ENCODE data around the gene CDC42BPA. TPM values are rescaled to one million over a fixed set of nuclear protein-coding genes. Genes with fewer than 3 reads are reported as not detected.

Gene CDC42BPA
- total RNA-seq, 1 donor from 2014 or later: 61.6 TPM

GRCh38 chr1:226979517-226980121 lies 338.7 kb downstream of the CDC42BPA start:
- Mint-ChIP-seq H3K9me3 (ENCODE audit: low read depth) (no peaks in the 10 kb centered on the region), H3K36me3 (ENCODE audit: low read depth) (no peaks in the 10 kb centered on the region), H3K4me1 (ENCODE audit: low read depth) (peaks cover 5% of the 10 kb centered on the region), H3K27me3 (ENCODE audit: low read depth) (no peaks in the 10 kb centered on the region), H3K27ac (ENCODE audit: unreplicated experiment) (no peak overlapping the region), H3K4me3 (ENCODE audit: unreplicated experiment) (no peak overlapping the region)
- TF ChIP-seq CTCF (IDR thresholded peaks at IDR 0.05): no peak
- DNase-seq (ENCODE audit: low spot score): no peak

GRCh38 chr1:226979115-226979516 lies 339.2 kb downstream of the CDC42BPA start:
- Mint-ChIP-seq H3K27ac (ENCODE audit: unreplicated experiment) (no peak overlapping the region), H3K4me1 (ENCODE audit: low read depth) (peaks cover 10% of the 10 kb centered on the region), H3K36me3 (ENCODE audit: low read depth) (no peaks in the 10 kb centered on the region), H3K9me3 (ENCODE audit: low read depth) (no peaks in the 10 kb centered on the region), H3K27me3 (ENCODE audit: low read depth) (no peaks in the 10 kb centered on the region), H3K4me3 (ENCODE audit: unreplicated experiment) (no peak overlapping the region)
- TF ChIP-seq CTCF (IDR thresholded peaks at IDR 0.05): no peak
- no peak for DNase-seq (ENCODE audit: low spot score)

- no peaks in the 10 kb centered on the region for H3K9me3 Mint-ChIP-seq (ENCODE audit: low read depth)
- no peak for DNase-seq (ENCODE audit: low spot score)
- H3K27ac Mint-ChIP-seq (ENCODE audit: unreplicated experiment): no peak overlapping the region
- H3K4me1 Mint-ChIP-seq (ENCODE audit: low read depth): peaks cover 15% of the 10 kb centered on the region
- no peaks in the 10 kb centered on the region for H3K27me3 Mint-ChIP-seq (ENCODE audit: low read depth)
- no peaks in the 10 kb centered on the region for H3K36me3 Mint-ChIP-seq (ENCODE audit: low read depth)
- TF ChIP-seq CTCF (IDR thresholded peaks at IDR 0.05): no peak
- no peak overlapping the region for H3K4me3 Mint-ChIP-seq (ENCODE audit: unreplicated experiment)
These were observed 339.7 kb downstream of the CDC42BPA start for GRCh38 chr1:226978432-226979114.

- Mint-ChIP-seq H3K4me3 (ENCODE audit: unreplicated experiment) (no peak overlapping the region), H3K36me3 (ENCODE audit: low read depth) (no peaks in the 10 kb centered on the region), H3K27me3 (ENCODE audit: low read depth) (no peaks in the 10 kb centered on the region), H3K9me3 (ENCODE audit: low read depth) (no peaks in the 10 kb centered on the region), H3K4me1 (ENCODE audit: low read depth) (peaks cover 16% of the 10 kb centered on the region), H3K27ac (ENCODE audit: unreplicated experiment) (no peak overlapping the region)
- DNase-seq (ENCODE audit: low spot score): no peak
- TF ChIP-seq CTCF (IDR thresholded peaks at IDR 0.05): no peak
These were observed 340.5 kb downstream of the CDC42BPA start for GRCh38 chr1:226977643-226978431.

- peaks cover 1% of the 10 kb centered on the region for H3K9me3 Mint-ChIP-seq (ENCODE audit: low read depth)
- H3K27ac Mint-ChIP-seq (ENCODE audit: unreplicated experiment): no peak overlapping the region
- H3K4me1 Mint-ChIP-seq (ENCODE audit: low read depth): peaks cover 16% of the 10 kb centered on the region
- H3K4me3 Mint-ChIP-seq (ENCODE audit: unreplicated experiment): no peak overlapping the region
- no peak for DNase-seq (ENCODE audit: low spot score)
- TF ChIP-seq CTCF (IDR thresholded peaks at IDR 0.05): no peak
- peaks cover under 1% of the 10 kb centered on the region for H3K36me3 Mint-ChIP-seq (ENCODE audit: low read depth)
- no peaks in the 10 kb centered on the region for H3K27me3 Mint-ChIP-seq (ENCODE audit: low read depth)
These were observed 341.2 kb downstream of the CDC42BPA start for GRCh38 chr1:226976978-226977642.

Measured in chondrocyte (in vitro differentiated cells).